GM18508 (cell line): ENCODE data around the gene RCOR1.

ENCODE experiments used
- ATAC-seq: cut with Tn5 transposase; IDR thresholded peaks from one replicate; pipeline ENCODE4 v1.9.1; 2021; ENCODE audit warnings: moderate number of reproducible peaks; ENCODE audit not compliant: insufficient read depth, unreplicated experiment

Gene RCOR1

GRCh38 chr14:102697501-102697900 lies 105.1 kb downstream of the RCOR1 start:
- no peak for ATAC-seq

GRCh38 chr14:102699416-102700110 lies 107.1 kb downstream of the RCOR1 start:
- no peak for ATAC-seq

- ATAC-seq: no peak
Measured at GRCh38 chr14:102708494-102708893, 116.0 kb downstream of the RCOR1 start.

- ATAC-seq: no peak
Measured at GRCh38 chr14:102711207-102711606, 118.8 kb downstream of the RCOR1 start.

GRCh38 chr14:102711946-102712345 lies 119.5 kb downstream of the RCOR1 start:
- ATAC-seq: no peak

GRCh38 chr14:102717276-102717675 lies 124.8 kb downstream of the RCOR1 start:
- no peak for ATAC-seq

GRCh38 chr14:102722646-102723045 lies 130.2 kb downstream of the RCOR1 start:
- no peak for ATAC-seq

- no peak for ATAC-seq
Measured at GRCh38 chr14:102723650-102724049, 131.2 kb downstream of the RCOR1 start.

- no peak for ATAC-seq
Measured at GRCh38 chr14:102726191-102726949, 133.9 kb downstream of the RCOR1 start.

- no peak for ATAC-seq
Measured at GRCh38 chr14:102727336-102728095, 135.1 kb downstream of the RCOR1 start.

GRCh38 chr14:102728501-102728900 lies 136.1 kb downstream of the RCOR1 start:
- ATAC-seq: no peak

- no peak for ATAC-seq
Measured at GRCh38 chr14:102729268-102729667, 136.8 kb downstream of the RCOR1 start.

GRCh38 chr14:102729825-102730224 lies 137.4 kb downstream of the RCOR1 start:
- no peak for ATAC-seq

GRCh38 chr14:102731101-102731870 lies 138.8 kb downstream of the RCOR1 start:
- no peak for ATAC-seq

GRCh38 chr14:102731871-102732800 lies 139.7 kb downstream of the RCOR1 start:
- ATAC-seq: no peak

- ATAC-seq: no peak
Measured at GRCh38 chr14:102732924-102733323, 140.5 kb downstream of the RCOR1 start.

- ATAC-seq: no peak
Measured at GRCh38 chr14:102733326-102733725, 140.9 kb downstream of the RCOR1 start.

- no peak for ATAC-seq
Measured at GRCh38 chr14:102734436-102734835, 142.0 kb downstream of the RCOR1 start.

- ATAC-seq: no peak
Measured at GRCh38 chr14:102736956-102737355, 144.5 kb downstream of the RCOR1 start.
